HepG2 (cell line): Measurements from ENCODE around the gene PCBP2. TPM values are rescaled to one million over a fixed set of nuclear protein-coding genes. Genes with fewer than 3 reads are reported as not detected.

Experiments used
- DRAP1 ChIP-seq: IDR thresholded peaks from 2 replicates; pipeline ENCODE4 v1.6.1; 2016; ENCODE audit warnings: missing genetic modification reagents, missing compliant biosample characterization
- KAT2B ChIP-seq: fragments of 150-350 bp; IDR thresholded peaks from 2 replicates; pipeline ENCODE4 v1.6.1; 2014; ENCODE audit warnings: low read depth, low read length, borderline replicate concordance
- NCOA1 ChIP-seq: sonication (generic); formaldehyde crosslinking; IDR thresholded peaks from 2 replicates; pipeline ENCODE4 v1.9.0; 2021; ENCODE audit warnings: missing genetic modification reagents
- NPAS2 ChIP-seq: sonication (generic); formaldehyde crosslinking; IDR thresholded peaks from 2 replicates; pipeline ENCODE4 v1.8.0; 2022; ENCODE audit warnings: mild to moderate bottlenecking, missing genetic modification reagents, borderline replicate concordance
- RNF2 ChIP-seq: fragments of 450-650 bp; conservative IDR thresholded peaks from 2 replicates; pipeline ENCODE4 v1.6.1; 2016; ENCODE audit warnings: low read depth
- SAP130 ChIP-seq: IDR thresholded peaks from 2 replicates; pipeline ENCODE4 v1.6.1; 2016; ENCODE audit warnings: low read depth
- TCF7 ChIP-seq: sonication (generic); IDR thresholded peaks from 2 replicates; pipeline ENCODE4 v1.6.1; 2016; ENCODE audit warnings: antibody characterized with exemption, low read depth
- THRA ChIP-seq: sonication (generic); formaldehyde crosslinking; IDR thresholded peaks from 2 replicates; pipeline ENCODE4 v1.4.0; 2020; ENCODE audit warnings: missing genetic modification reagents, borderline replicate concordance
- ZBTB40 ChIP-seq, 2 experiments: fragments of 450-650 bp in 1 of 2; sonication (generic) in 1 of 2; formaldehyde crosslinking in 1 of 2; IDR thresholded peaks; 2 replicates each; pipeline versions ENCODE4 v1.6.1 to v1.8.0; 2016 to 2022; ENCODE audit warnings: antibody characterized with exemption in 1 of 2, mild to moderate bottlenecking in 1 of 2, missing genetic modification reagents in 1 of 2
- ZBTB8A ChIP-seq: sonication (generic); formaldehyde crosslinking; IDR thresholded peaks from 2 replicates; pipeline ENCODE4 v1.4.0; 2020; ENCODE audit warnings: mild to moderate bottlenecking, low read depth, missing genetic modification reagents, borderline replicate concordance
- ZFP1 ChIP-seq: IDR thresholded peaks from 2 replicates; pipeline ENCODE4 v1.6.1; 2016
- ZFX ChIP-seq: sonication (generic); formaldehyde crosslinking; IDR thresholded peaks from 2 replicates; pipeline ENCODE4 v1.4.0; 2020; ENCODE audit warnings: mild to moderate bottlenecking, low read depth, missing genetic modification reagents, moderate library complexity
- ZNF33B ChIP-seq: sonication (generic); formaldehyde crosslinking; IDR thresholded peaks from 2 replicates; pipeline ENCODE4 v1.5.1; 2020; ENCODE audit warnings: mild to moderate bottlenecking, missing genetic modification reagents
- ZNF343 ChIP-seq: sonication (generic); formaldehyde crosslinking; IDR thresholded peaks from 2 replicates; pipeline ENCODE4 v1.4.0; 2020; ENCODE audit warnings: mild to moderate bottlenecking, missing genetic modification reagents
- polyA plus RNA-seq, 8 experiments: library from polyadenylated mRNA; depleted of rRNA in 3 of 8; stranded (reverse) in 7 of 8; unstranded in 1 of 8; fragments of >200 nt; fragmentation: Illumina TruSeq in 4 of 8; extraction: Trizol in 4 of 8; gene quantifications; 2 replicates each; pipeline versions ENCODE4 v1.2.1 to v1.2.3, GENCODE V29; 2011 to 2016; ENCODE audit warnings: low read depth in 4 of 8, missing spikeins in 1 of 8, mixed read lengths in 1 of 8; ENCODE audit not compliant: insufficient read depth in 1 of 8
- total RNA-seq, 5 experiments: library from RNA; depleted of rRNA; stranded (reverse); fragments of >200 nt; fragmentation: Illumina TruSeq; extraction: Trizol; gene quantifications; 2 replicates each; pipeline ENCODE4 v1.2.3, GENCODE V29; 2016; ENCODE audit warnings: low read depth in 1 of 5
- TF ChIP-seq, protein P1 (sequence below): sonication (generic); formaldehyde crosslinking; IDR thresholded peaks from 2 replicates; pipeline ENCODE4 v1.4.0; 2020; ENCODE audit warnings: missing genetic modification reagents

Gene PCBP2
- total and polyA plus RNA-seq, 2 of the 13 experiments (the other 11 are each of a cell fraction or from before 2014, with no cell fraction given) = 154 to 345 TPM

DNA sequence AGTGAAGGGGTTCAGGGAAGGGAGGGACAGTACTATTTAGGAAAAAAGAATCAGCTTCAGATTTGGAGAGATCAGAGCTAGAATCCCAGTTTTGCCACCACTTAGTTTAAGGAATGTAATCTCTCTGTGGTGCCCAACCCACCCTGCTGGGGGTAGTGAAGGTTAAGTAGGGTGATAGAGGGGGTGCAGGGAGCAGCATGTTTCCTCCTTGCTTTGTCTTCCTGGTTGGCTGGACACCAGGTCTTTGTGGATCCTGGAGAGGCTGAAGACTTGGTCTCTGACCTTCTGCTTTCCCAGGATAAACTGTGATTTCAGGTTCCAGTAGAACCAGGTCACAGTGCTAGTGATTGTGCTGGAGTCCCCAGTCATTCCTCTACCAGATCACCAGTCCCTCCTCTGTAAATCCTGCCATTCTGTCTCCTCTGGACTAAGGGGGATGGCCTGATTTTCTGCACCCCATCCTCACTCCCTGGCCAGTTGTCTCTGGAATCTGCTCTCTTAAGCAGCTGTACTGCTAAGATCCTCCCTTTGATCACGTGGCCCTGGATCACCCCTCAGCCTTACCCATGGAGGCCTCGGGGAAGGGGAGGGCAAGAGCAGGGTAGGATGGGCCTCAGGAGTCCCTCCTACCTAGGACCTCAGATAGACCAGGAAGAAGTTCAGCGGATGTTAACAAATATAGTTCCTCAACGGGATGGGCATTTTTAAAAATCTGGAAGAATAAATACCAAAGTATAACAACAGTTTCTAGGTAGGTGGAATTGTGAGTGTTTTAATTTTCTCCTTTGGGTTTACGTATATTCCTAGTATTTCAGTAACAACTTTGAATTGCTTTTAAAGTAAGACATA is 44.2 kb downstream of the PCBP2 start (continued):
- TF ChIP-seq NPAS2 (CRISPR knock-in tag) = no peak
- TF ChIP-seq, protein P1, sequence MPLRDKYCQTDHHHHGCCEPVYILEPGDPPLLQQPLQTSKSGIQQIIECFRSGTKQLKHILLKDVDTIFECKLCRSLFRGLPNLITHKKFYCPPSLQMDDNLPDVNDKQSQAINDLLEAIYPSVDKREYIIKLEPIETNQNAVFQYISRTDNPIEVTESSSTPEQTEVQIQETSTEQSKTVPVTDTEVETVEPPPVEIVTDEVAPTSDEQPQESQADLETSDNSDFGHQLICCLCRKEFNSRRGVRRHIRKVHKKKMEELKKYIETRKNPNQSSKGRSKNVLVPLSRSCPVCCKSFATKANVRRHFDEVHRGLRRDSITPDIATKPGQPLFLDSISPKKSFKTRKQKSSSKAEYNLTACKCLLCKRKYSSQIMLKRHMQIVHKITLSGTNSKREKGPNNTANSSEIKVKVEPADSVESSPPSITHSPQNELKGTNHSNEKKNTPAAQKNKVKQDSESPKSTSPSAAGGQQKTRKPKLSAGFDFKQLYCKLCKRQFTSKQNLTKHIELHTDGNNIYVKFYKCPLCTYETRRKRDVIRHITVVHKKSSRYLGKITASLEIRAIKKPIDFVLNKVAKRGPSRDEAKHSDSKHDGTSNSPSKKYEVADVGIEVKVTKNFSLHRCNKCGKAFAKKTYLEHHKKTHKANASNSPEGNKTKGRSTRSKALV (CRISPR knock-in tag) = no peak
- TF ChIP-seq SAP130 (CRISPR knock-in tag) = peak; percentile 60
- TF ChIP-seq NCOA1 (CRISPR knock-in tag) = no peak
- no peak for TF ChIP-seq ZBTB8A (CRISPR knock-in tag)
- TF ChIP-seq THRA (CRISPR knock-in tag) = no peak
- no peak for TF ChIP-seq KAT2B
- TF ChIP-seq ZNF343 (CRISPR knock-in tag) = no peak
- TF ChIP-seq ZFP1 = no peak
- 0 out of 2 replicates have a peak, but pooled peaks have one; percentile 25 for TF ChIP-seq ZNF33B
- TF ChIP-seq ZBTB40 (IDR thresholded peaks at IDR 0.05) = no peak
- no peak for TF ChIP-seq ZBTB40 (CRISPR knock-in tag; IDR thresholded peaks at IDR 0.05)
- 0 out of 2 replicates have a peak, but pooled peaks have one; percentile 20 for TF ChIP-seq DRAP1
- TF ChIP-seq RNF2 = no peak
- no peak for TF ChIP-seq TCF7
- TF ChIP-seq ZFX (CRISPR knock-in tag) = no peak
